ENCODE results near the gene PUM1.

PUM1 gene

GRCh38 chr1:31029026-31029425, 36.5 kb downstream of the PUM1 start:
- no peak for TF ChIP-seq CTCF (IDR thresholded peaks at IDR 0.05)

DNA sequence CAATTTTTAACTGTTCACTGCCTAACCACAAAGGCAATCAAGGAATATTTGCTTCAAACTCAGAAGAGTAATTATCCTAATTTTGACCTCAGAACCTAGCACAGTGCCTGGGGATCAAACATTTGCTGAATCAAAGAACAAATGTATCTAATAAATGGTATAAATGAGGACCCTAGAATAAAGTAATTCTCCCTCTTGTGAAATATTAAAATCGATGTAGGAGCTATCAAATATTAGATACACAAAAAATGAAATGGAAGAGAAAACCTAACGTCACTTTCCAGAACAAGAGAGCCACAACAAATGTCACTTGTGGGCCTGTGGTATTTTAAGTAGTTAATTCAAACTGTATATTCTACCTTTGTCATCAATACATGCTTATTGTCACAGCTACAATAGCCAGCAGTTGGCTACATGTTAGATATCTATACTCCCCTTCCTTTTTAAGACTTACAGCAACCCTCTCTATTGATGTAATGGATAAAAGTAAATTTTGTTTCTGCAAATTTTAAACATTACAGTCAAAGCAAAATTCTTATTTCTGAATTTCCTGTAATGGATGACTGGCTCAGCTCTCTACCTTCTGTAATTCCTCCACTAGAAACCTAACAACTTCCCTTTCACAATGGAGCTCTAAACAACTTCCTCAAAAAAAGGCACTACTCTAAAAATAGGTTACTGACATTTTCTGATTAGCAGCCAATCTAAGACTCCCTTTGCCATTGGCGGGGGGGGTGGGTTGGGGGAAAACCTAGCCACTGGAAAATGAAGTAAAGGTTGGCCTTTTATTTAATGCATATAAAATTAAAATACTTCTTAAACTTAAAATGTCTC, 37.6 kb downstream of the PUM1 start:
- no peak for TF ChIP-seq CTCF (IDR thresholded peaks at IDR 0.05)

DNA sequence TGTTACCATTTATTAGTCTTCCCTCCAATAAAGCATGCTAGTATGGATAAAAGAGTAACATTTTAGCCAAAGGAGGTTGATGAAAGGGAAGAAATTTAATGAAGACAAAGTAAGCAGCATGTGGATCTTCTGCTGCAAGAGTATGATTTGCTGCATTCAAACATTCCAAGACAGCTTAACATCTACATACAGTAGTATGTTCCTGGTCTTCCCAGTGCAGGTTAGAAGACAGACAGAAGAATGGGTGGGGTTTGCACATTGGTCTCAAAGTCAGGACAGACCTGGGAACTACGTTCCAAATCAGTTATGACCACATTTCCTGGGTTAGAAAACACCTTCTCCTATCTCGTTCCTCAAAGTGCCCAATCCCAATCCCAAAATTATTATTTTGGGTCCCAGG, 43.3 kb downstream of the PUM1 start:
- TF ChIP-seq CTCF (IDR thresholded peaks at IDR 0.05), result no peak

DNA sequence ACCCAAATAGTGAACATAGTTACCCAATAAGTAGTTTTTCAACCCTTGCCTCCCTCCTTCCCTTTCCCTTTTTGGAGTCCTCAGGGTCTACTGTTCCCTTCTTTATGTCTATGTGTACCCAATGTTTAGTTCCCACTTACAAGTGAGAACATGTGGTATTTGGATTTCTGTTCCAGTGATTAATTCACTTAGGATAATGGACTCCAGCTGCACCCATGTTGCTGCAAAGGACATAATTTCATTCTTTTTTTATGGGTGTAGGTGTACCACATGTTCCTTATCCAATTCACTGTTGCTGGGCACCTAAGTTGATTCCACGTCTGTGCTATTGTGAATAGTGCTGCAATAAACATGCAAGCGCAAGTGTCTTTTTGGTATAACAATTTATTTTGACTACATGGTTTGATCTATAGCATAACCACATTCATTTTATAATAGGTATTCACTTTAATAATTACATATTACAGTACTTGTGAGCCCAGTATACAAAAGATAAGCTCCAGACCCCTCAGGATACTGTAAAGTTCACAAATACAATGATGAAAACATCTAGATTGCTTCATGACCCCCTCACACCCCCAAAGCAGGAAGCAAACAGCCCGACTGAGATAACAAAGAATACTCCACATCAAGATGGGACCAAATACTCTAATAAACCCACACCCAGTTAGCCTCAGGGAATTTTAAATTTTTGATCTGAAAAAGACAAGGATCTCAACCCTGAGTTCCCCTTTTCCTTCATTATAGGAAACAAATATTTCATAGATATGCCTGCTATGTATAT, 45.3 kb downstream of the PUM1 start:
- no peak for TF ChIP-seq CTCF (IDR thresholded peaks at IDR 0.05)

- TF ChIP-seq CTCF (IDR thresholded peaks at IDR 0.05), result no peak
Measured at GRCh38 chr1:31019401-31019800, 46.1 kb downstream of the PUM1 start.

DNA sequence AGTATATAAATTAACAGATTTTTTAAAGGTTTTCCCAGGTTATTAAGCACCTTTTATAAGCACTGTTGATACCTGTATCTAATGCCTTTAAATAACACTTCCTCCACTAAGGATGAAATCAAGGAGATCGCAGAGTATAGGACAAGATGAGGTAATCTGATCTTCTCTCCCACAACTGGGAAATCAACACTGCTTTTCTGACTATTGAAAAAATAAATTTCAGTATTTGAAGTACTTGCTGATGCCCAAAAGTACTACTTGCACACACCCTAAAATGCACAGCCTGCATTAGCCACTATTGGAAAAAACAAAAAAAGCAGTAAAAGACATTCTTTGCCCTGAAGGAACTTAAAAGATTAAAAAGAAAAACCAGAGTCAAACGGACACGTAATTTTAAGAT, 48.6 kb downstream of the PUM1 start:
- TF ChIP-seq CTCF (IDR thresholded peaks at IDR 0.05), result no peak

DNA sequence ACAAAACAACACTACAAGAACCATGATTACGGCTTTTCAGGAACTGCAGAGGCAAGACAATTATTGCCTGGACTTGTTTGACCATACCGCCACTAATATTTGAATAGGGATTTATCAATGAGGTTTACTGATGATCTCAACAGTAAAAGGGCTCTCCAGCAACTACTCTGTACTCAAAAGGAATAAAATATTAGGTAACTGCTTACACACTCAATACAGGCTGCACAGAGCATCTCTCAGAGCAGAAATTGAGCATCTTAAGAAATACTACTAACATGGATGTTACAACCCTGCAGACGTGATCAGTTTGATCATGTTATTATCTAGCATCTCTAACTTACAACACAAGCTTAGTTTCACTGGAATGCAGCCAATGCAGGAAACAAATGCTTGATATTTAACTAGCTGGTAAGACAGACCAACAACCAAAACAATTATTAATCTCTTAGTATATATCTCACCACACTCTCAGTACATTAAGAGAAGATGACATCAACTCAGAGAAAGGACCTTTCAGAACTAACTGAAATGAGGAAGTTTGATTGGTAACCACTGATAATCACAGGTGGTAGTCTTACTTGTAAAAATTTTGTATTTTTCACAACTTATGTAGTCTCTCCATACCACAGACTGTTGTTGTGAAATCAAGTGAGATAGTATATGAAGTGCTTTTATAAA, 52.2 kb downstream of the PUM1 start:
- TF ChIP-seq CTCF (IDR thresholded peaks at IDR 0.05), result no peak
